ENCODE measurements around the gene SEC22C.
"Not testable (repeated sequence)": the region's sequence is repeated elsewhere in the genome, so short reads cannot be mapped to it uniquely, and the experiment has no call there.

SEC22C gene
- 105 reads per million, percentile 83 among the genes with 10 or more reads in this experiment for total RNA-seq

- peak; percentile 94 for DNase-seq
These were observed at the start of gene SEC22C for GRCh38 chr3:42581709-42582473. Gene SEC22C, minus strand, starts transcription at chr3:42581967. Its CDS starts 12,921 bp downstream, at chr3:42569046.

GRCh38 chr3:42613462-42613861 lies 31.7 kb upstream of the SEC22C start:
- DNase-seq, result no peak

GRCh38 chr3:42612928-42613327 lies 31.2 kb upstream of the SEC22C start:
- no peak for DNase-seq

GRCh38 chr3:42612217-42612616 lies 30.4 kb upstream of the SEC22C start:
- DNase-seq, result no peak

- DNase-seq, result no peak
These were observed 29.2 kb upstream of the SEC22C start for GRCh38 chr3:42610976-42611375.

- DNase-seq, result no peak
These were observed 26.8 kb upstream of the SEC22C start for GRCh38 chr3:42608581-42608980.

GRCh38 chr3:42605546-42606173 lies 23.9 kb upstream of the SEC22C start:
- no peak for DNase-seq

- DNase-seq, result no peak
These were observed 21.2 kb upstream of the SEC22C start for GRCh38 chr3:42602961-42603360.

- no peak for DNase-seq
These were observed 20.3 kb upstream of the SEC22C start for GRCh38 chr3:42601896-42602581.

GRCh38 chr3:42600958-42601675 lies 19.4 kb upstream of the SEC22C start:
- DNase-seq, result peak; percentile 44

- DNase-seq, result peak; percentile 100
These were observed 18.6 kb upstream of the SEC22C start, which contains the start of gene NKTR for GRCh38 chr3:42600111-42600957. Gene NKTR, plus strand, starts transcription at chr3:42600686. Its CDS starts 321 bp downstream, at chr3:42601007.

- not testable (repeated sequence) for DNase-seq
These were observed 15.3 kb upstream of the SEC22C start for GRCh38 chr3:42597098-42597497.

- no peak for DNase-seq
These were observed 13.9 kb upstream of the SEC22C start for GRCh38 chr3:42595682-42596081.

GRCh38 chr3:42593635-42594034 lies 11.9 kb upstream of the SEC22C start:
- no peak for DNase-seq

- DNase-seq, result no peak
These were observed 10.0 kb upstream of the SEC22C start for GRCh38 chr3:42591811-42592210.

GRCh38 chr3:42590989-42591756 lies 9.4 kb upstream of the SEC22C start:
- no peak for DNase-seq

GRCh38 chr3:42589382-42590109 lies 7.8 kb upstream of the SEC22C start:
- DNase-seq, result no peak

GRCh38 chr3:42588625-42589024 lies 6.9 kb upstream of the SEC22C start:
- no peak for DNase-seq

- no peak for DNase-seq
These were observed 805 bp upstream of the SEC22C start for GRCh38 chr3:42582474-42583070.

GRCh38 chr3:42581400-42581708 lies 413 bp downstream of the SEC22C start:
- DNase-seq, result no peak

All from effector CD4-positive, alpha-beta T cell (primary cell).